WTC11 (cell line): ENCODE data around the gene PVALEF.

Experiments
- ATF3 ChIP-seq: sonication (generic); formaldehyde crosslinking; conservative IDR thresholded peaks from 2 replicates; pipeline ENCODE4 v1.8.1; 2022; ENCODE audit warnings: mild to moderate bottlenecking, missing genetic modification reagents
- CREB1 ChIP-seq: sonication (generic); formaldehyde crosslinking; IDR thresholded peaks from 2 replicates; pipeline ENCODE4 v1.8.0; 2023; ENCODE audit warnings: mild to moderate bottlenecking, missing genetic modification reagents
- TEAD4 ChIP-seq: sonication (generic); formaldehyde crosslinking; IDR thresholded peaks from 2 replicates; pipeline ENCODE4 v1.8.0; 2022; ENCODE audit warnings: mild to moderate bottlenecking, missing genetic modification reagents

GRCh38 chr17:81170727-81171494, 5.6 kb downstream of the PVALEF start:
- TF ChIP-seq CREB1 (no peak), TEAD4 (no peak), ATF3 (CRISPR knock-in tag) (no peak)
